ENCODE data around the gene BICC1. TPM values are rescaled to one million over a fixed set of nuclear protein-coding genes. Genes with fewer than 3 reads are reported as not detected.

BICC1 gene
- total and polyA plus RNA-seq, 2 of the 8 experiments (the other 6 are each of a cell fraction or from before 2014, with no cell fraction given): 0.20 to 0.73 TPM

DNA sequence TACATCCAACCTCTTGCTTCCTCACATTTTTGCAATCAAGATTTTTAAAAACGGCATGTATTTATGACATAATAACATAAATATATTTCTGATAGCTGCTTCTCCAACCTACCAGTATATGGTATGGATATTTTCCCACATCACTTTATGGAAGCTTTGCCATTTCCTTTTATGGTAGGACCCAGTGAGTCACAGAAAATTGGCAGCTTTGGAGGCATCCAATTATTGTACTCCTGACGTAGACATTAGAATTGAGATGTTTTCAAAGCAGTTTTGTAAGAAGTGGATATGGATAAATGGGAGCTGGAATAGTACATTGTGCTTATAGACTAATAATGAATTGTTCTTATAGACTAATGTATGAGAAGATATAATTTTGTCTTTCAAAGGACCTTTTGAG is 23.8 kb upstream of the BICC1 start:
- Histone ChIP-seq H2BK5ac (ENCODE audit: low read depth, low read length) (no peak overlapping the region), H4K20me1 (replicated peaks in 1 of 2; ENCODE audit: control insufficient read depth in 1 of 2, insufficient read depth in 2 of 2, low read length in 2 of 2) (no peaks in the 10 kb centered on the region), H3K18ac (ENCODE audit: extremely low read depth, low read length) (no peak overlapping the region), H3K27me3 (replicated peaks in 1 of 4; ENCODE audit: control insufficient read depth in 3 of 4, extremely low read depth in 1 of 4, insufficient read depth in 3 of 4, low read length in 3 of 4) (no peaks in the 10 kb centered on the region), H2BK120ac (replicated peaks; ENCODE audit: low read depth, low read length) (no peak overlapping the region), H3K14ac (ENCODE audit: insufficient read length) (no peak overlapping the region), H4K8ac (ENCODE audit: extremely low read depth, insufficient read depth, low read length) (no peak overlapping the region), H2BK20ac (ENCODE audit: low read length) (no peak overlapping the region), H3K27ac (ENCODE audit: low read depth, low read length) (no peak overlapping the region), H3K79me1 (ENCODE audit: low read depth, low read length) (no peaks in the 10 kb centered on the region), H2BK15ac (ENCODE audit: low read length) (no peak overlapping the region), H3K4me1 (replicated peaks in 1 of 4; ENCODE audit: control insufficient read depth in 3 of 4, insufficient read depth in 4 of 4, low read length in 3 of 4) (no peaks in the 10 kb centered on the region), H3K4me2 (ENCODE audit: insufficient read depth in 1 of 2, low read depth in 2 of 2, low read length in 2 of 2) (no peak overlapping the region), H4K5ac (ENCODE audit: insufficient read length, low read depth, low read length) (no peak overlapping the region), H3K9ac (replicated peaks in 1 of 4; ENCODE audit: extremely low read depth in 1 of 4, low read depth in 3 of 4, low read length in 3 of 4) (no peak overlapping the region), H3K9me3 (ENCODE audit: insufficient read depth in 2 of 2, low read depth in 1 of 2, low read length in 1 of 2) (no peaks in the 10 kb centered on the region), H3K23me2 (ENCODE audit: low read depth, low read length) (no peaks in the 10 kb centered on the region), H2AFZ (ENCODE audit: low read length) (no peak overlapping the region), H2BK12ac (ENCODE audit: low read depth, low read length) (no peak overlapping the region), H3K23ac (ENCODE audit: insufficient read length) (no peak overlapping the region), H3K56ac (replicated peaks; ENCODE audit: insufficient read length, low read depth, low read length) (no peak overlapping the region), H3K4me3 (ENCODE audit: extremely low read depth in 1 of 4, insufficient read depth in 2 of 4, low read depth in 3 of 4, low read length in 4 of 4) (no peak overlapping the region), H3K36me3 (ENCODE audit: control insufficient read depth in 2 of 4, insufficient read depth in 4 of 4, low read length in 3 of 4) (no peaks in the 10 kb centered on the region), H4K91ac (replicated peaks; ENCODE audit: insufficient read length, low read length) (no peak overlapping the region), H3K79me2 (ENCODE audit: control insufficient read depth in 1 of 2, insufficient read depth in 2 of 2, low read length in 2 of 2) (no peaks in the 10 kb centered on the region), H2AK5ac (ENCODE audit: low read depth, low read length) (no peak overlapping the region), H3K4ac (replicated peaks; ENCODE audit: insufficient read length, low read depth, low read length) (no peak overlapping the region)
- CTCF ChIA-PET (ENCODE audit: partially characterized antibody): interaction anchor here (1.0 kb wide), 1 partner anchor 75 kb away, joined by 4 read pairs; no protein-coding TSS in a partner anchor
- FAIRE-seq (no peak), DNase-seq (ENCODE audit: low read depth in 1 of 2, low spot score in 2 of 2) (no peak)
- POLR2A ChIA-PET (ENCODE audit: partially characterized antibody): no interaction called here
- 84% methylated on average over 2 of the region's 2 CpGs; no CpG with 5 or more reads in 1 of the 2 experiments for WGBS, 2 experiments (ENCODE audit: extremely low coverage in 1 of 2, insufficient coverage in 1 of 2, insufficient read length in 1 of 2, insufficient replicate concordance in 2 of 2, low coverage in 1 of 2, low lambda C conversion rate in 2 of 2, missing lambda C conversion rate in 1 of 2)
- no peak for TF ChIP-seq CBX8 (IDR thresholded peaks at IDR 0.05; ENCODE audit: borderline replicate concordance, low read depth, low read length)
- TF ChIP-seq SIX5 (IDR thresholded peaks at IDR 0.05; ENCODE audit: low read depth, low read length): no peak
- TF ChIP-seq, protein P1, sequence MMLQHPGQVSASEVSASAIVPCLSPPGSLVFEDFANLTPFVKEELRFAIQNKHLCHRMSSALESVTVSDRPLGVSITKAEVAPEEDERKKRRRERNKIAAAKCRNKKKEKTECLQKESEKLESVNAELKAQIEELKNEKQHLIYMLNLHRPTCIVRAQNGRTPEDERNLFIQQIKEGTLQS (IDR thresholded peaks at IDR 0.05; ENCODE audit: insufficient read depth, low read depth, low read length): no peak
- TF ChIP-seq RFX5 (IDR thresholded peaks at IDR 0.05; ENCODE audit: borderline replicate concordance, low read depth, low read length): no peak
- no peak for TF ChIP-seq SIRT6 (IDR thresholded peaks at IDR 0.05; ENCODE audit: low read length)
- TF ChIP-seq POLR2A (IDR thresholded peaks at IDR 0.05; ENCODE audit: control extremely low read depth in 1 of 2, low read depth in 2 of 2, low read length in 2 of 2): no peak
- TF ChIP-seq POLR2AphosphoS5 (IDR thresholded peaks at IDR 0.05; ENCODE audit: low read depth, low read length): no peak
- no peak for TF ChIP-seq CBX5 (IDR thresholded peaks at IDR 0.05; ENCODE audit: low read depth, low read length)
- TF ChIP-seq POU5F1 (IDR thresholded peaks at IDR 0.05; ENCODE audit: low read depth, low read length): no peak
- TF ChIP-seq CTBP2 (IDR thresholded peaks at IDR 0.05; ENCODE audit: borderline replicate concordance, insufficient read depth, insufficient read length, low read length): no peak
- no peak for TF ChIP-seq CEBPB (IDR thresholded peaks at IDR 0.05; ENCODE audit: low read depth, low read length)
- no peak for TF ChIP-seq CHD2 (IDR thresholded peaks at IDR 0.05; ENCODE audit: low read length)
- TF ChIP-seq RXRA (IDR thresholded peaks at IDR 0.05; ENCODE audit: insufficient read depth, low read depth, low read length): no peak
- no peak for TF ChIP-seq ATF2 (IDR thresholded peaks at IDR 0.05; ENCODE audit: low read length)
